Mucosa of rectum (tissue), 2 donors: ENCODE data around the gene ERI3.

Experiments
- H3K27ac ChIP-seq, 2 donors: one replicate each; pipeline ENCODE4 v1.7.0; 2013; ENCODE audit warnings: inconsistent platforms in 2 of 2, low read depth in 2 of 2, low read length in 2 of 2
- H3K27me3 ChIP-seq, 2 donors: one replicate each; pipeline ENCODE4 v1.7.0; 2013; ENCODE audit warnings: low read length in 2 of 2; ENCODE audit not compliant: control insufficient read depth in 2 of 2, insufficient read depth in 2 of 2
- H3K36me3 ChIP-seq, 2 donors: one replicate each; pipeline ENCODE4 v1.7.0; 2013; ENCODE audit warnings: low read length in 2 of 2; ENCODE audit not compliant: control insufficient read depth in 2 of 2, insufficient read depth in 2 of 2
- H3K4me1 ChIP-seq, 2 donors: one replicate each; pipeline ENCODE4 v1.7.0; 2013; ENCODE audit warnings: low read length in 2 of 2, mild to moderate bottlenecking in 1 of 2; ENCODE audit not compliant: control insufficient read depth in 2 of 2, insufficient read depth in 2 of 2
- H3K4me3 ChIP-seq, 2 donors: one replicate each; pipeline ENCODE4 v1.7.0; 2013; ENCODE audit warnings: low read length in 2 of 2
- H3K9ac ChIP-seq, 2 donors: one replicate each; pipeline ENCODE4 v1.7.0; 2013; ENCODE audit warnings: low read length in 2 of 2, low read depth in 1 of 2, mild to moderate bottlenecking in 1 of 2
- H3K9me3 ChIP-seq, 2 donors: one replicate each; pipeline ENCODE4 v1.7.0; 2013; ENCODE audit warnings: low read length in 2 of 2; ENCODE audit not compliant: control insufficient read depth in 2 of 2
- donor health status: healthy.
- donor health status: Normal muscosa, but diverticular disease.

Gene ERI3

GRCh38 chr1:44321466-44321865, 33.6 kb downstream of the ERI3 start:
- Histone ChIP-seq H3K9ac (no peak overlapping the region), H3K4me1 (no peaks in the 10 kb centered on the region), H3K27ac (no peak overlapping the region), H3K36me3 (peaks cover 5 to 27% of the 10 kb centered on the region in 2 donors), H3K4me3 (no peak overlapping the region), H3K9me3 (no peaks in the 10 kb centered on the region), H3K27me3 (no peaks in the 10 kb centered on the region)

- peaks cover 5 to 36% of the 10 kb centered on the region in 2 donors for H3K36me3 ChIP-seq
- H3K27me3 ChIP-seq = no peaks in the 10 kb centered on the region
- no peak overlapping the region for H3K4me3 ChIP-seq
- H3K9me3 ChIP-seq = no peaks in the 10 kb centered on the region
- no peak overlapping the region for H3K9ac ChIP-seq
- no peak overlapping the region for H3K27ac ChIP-seq
- no peaks in the 10 kb centered on the region for H3K4me1 ChIP-seq
Measured at GRCh38 chr1:44318097-44319088, 36.7 kb downstream of the ERI3 start.

- Histone ChIP-seq H3K27me3 (no peaks in the 10 kb centered on the region), H3K27ac (no peak overlapping the region), H3K4me3 (no peak overlapping the region), H3K9me3 (no peaks in the 10 kb centered on the region), H3K9ac (no peak overlapping the region), H3K36me3 (peaks cover 5 to 36% of the 10 kb centered on the region in 2 donors), H3K4me1 (no peaks in the 10 kb centered on the region)
Measured at GRCh38 chr1:44316231-44316759, 38.8 kb downstream of the ERI3 start.

- no peaks in the 10 kb centered on the region for H3K4me1 ChIP-seq
- no peaks in the 10 kb centered on the region for H3K9me3 ChIP-seq
- no peak overlapping the region for H3K9ac ChIP-seq
- peaks cover 5 to 42% of the 10 kb centered on the region in 2 donors for H3K36me3 ChIP-seq
- no peak overlapping the region for H3K27ac ChIP-seq
- no peaks in the 10 kb centered on the region for H3K27me3 ChIP-seq
- H3K4me3 ChIP-seq = no peak overlapping the region
Measured at GRCh38 chr1:44315521-44315920, 39.5 kb downstream of the ERI3 start.

GRCh38 chr1:44314452-44314851, 40.6 kb downstream of the ERI3 start:
- H3K27ac ChIP-seq = no peak overlapping the region

DNA sequence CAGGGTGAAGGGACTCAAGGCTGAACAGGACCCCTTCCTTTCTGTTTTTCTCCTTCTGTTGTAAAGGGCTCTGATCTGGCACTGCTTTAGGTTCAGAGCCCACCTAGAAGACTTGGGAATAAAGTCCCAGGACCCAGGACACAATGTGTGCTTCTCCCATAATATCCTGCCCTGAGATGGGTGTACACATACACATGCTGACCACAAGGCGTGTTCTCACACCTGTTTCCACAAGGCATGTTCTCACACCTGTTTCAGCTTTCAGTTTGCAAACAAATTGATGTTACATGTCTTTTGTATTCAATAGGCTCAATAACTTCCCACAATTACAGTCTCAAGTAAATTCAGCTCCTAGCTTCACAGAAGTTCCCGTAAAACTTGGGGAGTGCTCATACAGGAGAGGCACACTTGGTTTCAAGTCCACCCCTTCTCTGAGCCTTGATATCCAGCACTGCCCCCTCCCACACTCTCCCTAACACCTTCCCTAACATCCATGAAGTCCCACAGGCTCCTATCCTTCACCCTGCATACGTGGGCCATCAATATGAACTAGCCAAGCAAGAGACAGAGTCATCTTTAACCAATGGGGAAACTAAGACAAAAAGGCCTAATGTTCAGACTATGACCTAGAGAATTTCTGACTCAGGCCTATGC, 41.7 kb downstream of the ERI3 start:
- Histone ChIP-seq H3K9ac (no peak overlapping the region), H3K27ac (no peak overlapping the region), H3K36me3 (peaks cover 11 to 33% of the 10 kb centered on the region in 2 donors), H3K9me3 (no peaks in the 10 kb centered on the region), H3K4me3 (no peak overlapping the region), H3K4me1 (no peaks in the 10 kb centered on the region), H3K27me3 (no peaks in the 10 kb centered on the region)

More at GRCh38 chr1:44314452-44314851, 40.6 kb downstream of the ERI3 start:
- H3K27me3 ChIP-seq = no peaks in the 10 kb centered on the region
- H3K4me3 ChIP-seq = no peak overlapping the region
- no peaks in the 10 kb centered on the region for H3K4me1 ChIP-seq
- no peak overlapping the region for H3K9ac ChIP-seq
- H3K9me3 ChIP-seq = no peaks in the 10 kb centered on the region
- peaks cover 9 to 41% of the 10 kb centered on the region in 2 donors for H3K36me3 ChIP-seq

- Histone ChIP-seq H3K9me3 (no peaks in the 10 kb centered on the region), H3K4me1 (no peaks in the 10 kb centered on the region), H3K4me3 (no peak overlapping the region), H3K9ac (no peak overlapping the region), H3K36me3 (peaks cover 17 to 36% of the 10 kb centered on the region in 2 donors), H3K27ac (no peak overlapping the region), H3K27me3 (no peaks in the 10 kb centered on the region)
Measured at GRCh38 chr1:44312399-44313196, 42.5 kb downstream of the ERI3 start.

DNA sequence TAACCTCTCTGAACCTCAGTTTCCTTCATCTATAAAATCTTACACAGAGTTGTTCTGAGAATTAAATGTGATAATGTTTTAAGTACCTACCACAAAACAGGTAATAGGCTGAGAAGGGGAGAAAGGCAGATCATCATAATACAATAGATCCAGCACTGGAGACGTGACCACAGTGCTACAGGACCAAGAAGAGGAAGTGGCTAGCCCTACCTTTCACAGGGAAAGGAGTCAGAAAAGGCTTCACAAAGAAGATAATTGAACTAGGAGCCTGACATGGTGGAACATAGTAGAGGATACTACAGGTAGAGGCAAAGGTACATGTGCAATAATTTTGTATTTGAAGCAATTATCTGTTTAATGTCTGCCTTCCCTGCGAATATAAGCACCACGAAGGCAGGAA, 45.1 kb downstream of the ERI3 start:
- Histone ChIP-seq H3K4me1 (no peaks in the 10 kb centered on the region), H3K9ac (no peak overlapping the region), H3K4me3 (no peak overlapping the region), H3K9me3 (no peaks in the 10 kb centered on the region), H3K27me3 (no peaks in the 10 kb centered on the region), H3K36me3 (peaks cover 29 to 42% of the 10 kb centered on the region in 2 donors), H3K27ac (no peak overlapping the region)

GRCh38 chr1:44305962-44306422, 49.1 kb downstream of the ERI3 start:
- peaks cover 41 to 46% of the 10 kb centered on the region in 2 donors for H3K36me3 ChIP-seq
- H3K27me3 ChIP-seq = no peaks in the 10 kb centered on the region
- no peak overlapping the region for H3K9ac ChIP-seq
- H3K9me3 ChIP-seq = no peaks in the 10 kb centered on the region
- no peak overlapping the region for H3K4me3 ChIP-seq
- H3K27ac ChIP-seq = no peak overlapping the region
- no peaks in the 10 kb centered on the region for H3K4me1 ChIP-seq
